Measurements from ENCODE around the gene NUP54.

The NUP54 gene

GRCh38 chr4:76155979-76156378 is 7.8 kb upstream of the NUP54 start:
- Histone ChIP-seq H2AFZ (ENCODE audit: low read depth, low read length) (no peak overlapping the region), H3K4me1 (ENCODE audit: low read length) (no peaks in the 10 kb centered on the region)

GRCh38 chr4:76153356-76153755 is 5.2 kb upstream of the NUP54 start:
- H3K9me3 ChIP-seq (ENCODE audit: insufficient read depth, low read length), result no peaks in the 10 kb centered on the region
- no peak overlapping the region for H3K27ac ChIP-seq (ENCODE audit: low read length)
- H4K20me1 ChIP-seq (ENCODE audit: insufficient read depth, low read length), result no peaks in the 10 kb centered on the region
- TF ChIP-seq EZH2phosphoT487 (IDR thresholded peaks at IDR 0.05; ENCODE audit: low read depth) (no peak), CTCF (IDR thresholded peaks at IDR 0.05; ENCODE audit: low read depth, low read length) (no peak)
- no peak overlapping the region for H2AFZ ChIP-seq (ENCODE audit: low read depth, low read length)
- peaks cover 7% of the 10 kb centered on the region for H3K4me1 ChIP-seq (ENCODE audit: low read length)
- no peaks in the 10 kb centered on the region for H3K36me3 ChIP-seq (replicated peaks; ENCODE audit: low read depth, low read length)
- H3K79me2 ChIP-seq (ENCODE audit: low read length), result peaks cover 12% of the 10 kb centered on the region
- H3K4me2 ChIP-seq (ENCODE audit: low read length), result no peak overlapping the region
- H3K4me3 ChIP-seq (ENCODE audit: low read length), result no peak overlapping the region
- no peak overlapping the region for H3K9ac ChIP-seq (ENCODE audit: low read length)
- no peaks in the 10 kb centered on the region for H3K27me3 ChIP-seq (ENCODE audit: low read depth, low read length)

More at GRCh38 chr4:76155979-76156378, 7.8 kb upstream of the NUP54 start:
- no peaks in the 10 kb centered on the region for H3K9me3 ChIP-seq (ENCODE audit: insufficient read depth, low read length)
- no peaks in the 10 kb centered on the region for H3K27me3 ChIP-seq (ENCODE audit: low read depth, low read length)
- no peak for TF ChIP-seq CTCF (IDR thresholded peaks at IDR 0.05; ENCODE audit: low read depth, low read length)
- TF ChIP-seq EZH2phosphoT487 (IDR thresholded peaks at IDR 0.05; ENCODE audit: low read depth), result no peak
- no peaks in the 10 kb centered on the region for H4K20me1 ChIP-seq (ENCODE audit: insufficient read depth, low read length)
- H3K27ac ChIP-seq (ENCODE audit: low read length), result no peak overlapping the region
- H3K4me3 ChIP-seq (ENCODE audit: low read length), result no peak overlapping the region
- no peak overlapping the region for H3K4me2 ChIP-seq (ENCODE audit: low read length)
- H3K9ac ChIP-seq (ENCODE audit: low read length), result no peak overlapping the region
- H3K36me3 ChIP-seq (replicated peaks; ENCODE audit: low read depth, low read length), result peaks cover 3% of the 10 kb centered on the region
- H3K79me2 ChIP-seq (ENCODE audit: low read length), result no peaks in the 10 kb centered on the region

- peak overlapping the region; percentile 94 for H3K4me3 ChIP-seq (ENCODE audit: low read length)
- peaks cover 21% of the 10 kb centered on the region for H4K20me1 ChIP-seq (ENCODE audit: insufficient read depth, low read length)
- peak overlapping the region; percentile 93 for H3K9ac ChIP-seq (ENCODE audit: low read length)
- peaks cover 20% of the 10 kb centered on the region for H3K4me1 ChIP-seq (ENCODE audit: low read length)
- H3K4me2 ChIP-seq (ENCODE audit: low read length), result peak overlapping the region; percentile 79
- peaks cover 12% of the 10 kb centered on the region for H3K36me3 ChIP-seq (replicated peaks; ENCODE audit: low read depth, low read length)
- TF ChIP-seq EZH2phosphoT487 (IDR thresholded peaks at IDR 0.05; ENCODE audit: low read depth) (no peak), CTCF (IDR thresholded peaks at IDR 0.05; ENCODE audit: low read depth, low read length) (no peak)
- H3K27ac ChIP-seq (ENCODE audit: low read length), result peak overlapping the region; percentile 67
- H3K27me3 ChIP-seq (ENCODE audit: low read depth, low read length), result no peaks in the 10 kb centered on the region
- H3K9me3 ChIP-seq (ENCODE audit: insufficient read depth, low read length), result no peaks in the 10 kb centered on the region
- peak overlapping the region; percentile 77 for H2AFZ ChIP-seq (ENCODE audit: low read depth, low read length)
- peaks cover 63% of the 10 kb centered on the region for H3K79me2 ChIP-seq (ENCODE audit: low read length)
Observed at GRCh38 chr4:76147454-76148141, 599 bp downstream of the NUP54 start.

GRCh38 chr4:76144546-76144945 is 3.7 kb downstream of the NUP54 start:
- Histone ChIP-seq H3K27ac (ENCODE audit: low read length) (no peak overlapping the region), H3K27me3 (ENCODE audit: low read depth, low read length) (no peaks in the 10 kb centered on the region), H3K9me3 (ENCODE audit: insufficient read depth, low read length) (no peaks in the 10 kb centered on the region), H4K20me1 (ENCODE audit: insufficient read depth, low read length) (peaks cover 23% of the 10 kb centered on the region), H2AFZ (ENCODE audit: low read depth, low read length) (no peak overlapping the region), H3K4me1 (ENCODE audit: low read length) (peaks cover 19% of the 10 kb centered on the region), H3K9ac (ENCODE audit: low read length) (no peak overlapping the region), H3K4me2 (ENCODE audit: low read length) (no peak overlapping the region), H3K79me2 (ENCODE audit: low read length) (peaks cover 85% of the 10 kb centered on the region), H3K4me3 (ENCODE audit: low read length) (no peak overlapping the region), H3K36me3 (replicated peaks; ENCODE audit: low read depth, low read length) (peaks cover 36% of the 10 kb centered on the region)
- TF ChIP-seq EZH2phosphoT487 (IDR thresholded peaks at IDR 0.05; ENCODE audit: low read depth) (no peak), CTCF (IDR thresholded peaks at IDR 0.05; ENCODE audit: low read depth, low read length) (no peak)
